ENCODE results near the gene EDAR. TPM values are rescaled to one million over a fixed set of nuclear protein-coding genes. Genes with fewer than 3 reads are reported as not detected.

The EDAR gene
- total and polyA plus RNA-seq, 5 donors from 2014 or later, result 1.4 to 6.7 (median 3.2) TPM

DNA sequence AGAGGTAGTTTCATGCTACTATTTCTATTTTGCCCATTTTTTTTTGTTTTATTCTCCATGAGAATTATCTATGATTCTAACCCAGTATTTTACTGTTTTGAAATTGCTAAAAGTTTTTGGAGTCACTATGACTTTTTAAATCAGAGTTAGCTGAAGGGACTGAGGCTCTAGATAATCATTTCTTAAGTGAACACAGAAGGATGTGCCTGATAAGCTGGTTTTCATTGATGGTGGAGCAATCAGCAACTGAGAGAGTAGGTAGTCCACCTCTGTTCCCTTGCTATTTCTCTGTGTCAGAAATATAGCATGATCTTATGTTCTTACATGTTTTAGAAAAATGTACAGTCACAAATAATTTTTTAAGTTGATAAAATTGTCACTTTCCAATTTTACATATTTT lies 143.1 kb downstream of the EDAR start:
- no peak for ATAC-seq (ENCODE audit: low read depth in 2 of 2)

More for the DNA sequence above, 143.1 kb downstream of the EDAR start:
- Mint-ChIP-seq H3K9me3 (peaks cover 0 to 4% (median 0%) of the 10 kb centered on the region in 7 donors), H3K4me3 (no peak overlapping the region), H3K27ac (no peak overlapping the region), H3K4me1 (peaks cover 0 to 8% (median 0%) of the 10 kb centered on the region in 4 donors), H3K27me3 (no peaks in the 10 kb centered on the region), H3K36me3 (peaks cover 23% of the 10 kb centered on the region)
- Histone ChIP-seq H3K4me3 (ENCODE audit: low read depth, low read length) (no peak overlapping the region), H3K4me1 (ENCODE audit: control insufficient read depth, insufficient read depth, low read length, poor library complexity, severe bottlenecking) (no peaks in the 10 kb centered on the region), H3K9me3 (ENCODE audit: control insufficient read depth in 2 of 2, low read length in 2 of 2) (no peaks in the 10 kb centered on the region), H3K36me3 (ENCODE audit: control insufficient read depth, insufficient read depth, low read length) (peaks cover 2% of the 10 kb centered on the region), H3K27ac (ENCODE audit: insufficient read depth, low read length, poor library complexity, severe bottlenecking) (no peak overlapping the region), H3K27me3 (ENCODE audit: control insufficient read depth, insufficient read depth, low read length) (no peaks in the 10 kb centered on the region)
- no peak for DNase-seq

Other genes with a start within 250 kb of the EDAR start
- gene CCDC138, start 202.4 kb downstream of the EDAR start, total RNA-seq, result 6.5 TPM
- 1 to 10 TPM; 4.5 to 6.9 (median 4.9) TPM for gene CCDC138, start 202.4 kb downstream of the EDAR start, polyA plus RNA-seq
- 1.4 TPM for gene SH3RF3, start 140.0 kb upstream of the EDAR start, total RNA-seq
- 1 to 10 TPM in 1 of 4 donors, under 1 TPM in 3; 0.16 to 1.6 (median 0.68) TPM for gene SH3RF3, start 140.0 kb upstream of the EDAR start, polyA plus RNA-seq